RWPE2 (cell line): ENCODE measurements around the gene AKT1.
A peak's percentile ranks its signal among the peaks of the same experiment; 100 is the strongest.
"Not testable (repeated sequence)": the region's sequence is repeated elsewhere in the genome, so short reads cannot be mapped to it uniquely, and the experiment has no call there.

Experiments
- ATAC-seq: fragments of 200-7000 bp; cut with Tn5 transposase; 3 replicates; pipeline ENCODE4 v1.9.1; 2021; ENCODE audit warnings: low read depth
- DNase-seq: peaks from one replicate; pipeline ENCODE4 v3.0.0-alpha.2; 2020; ENCODE audit warnings: low spot score
- H3K27ac ChIP-seq: fragments of 450-650 bp; 2 replicates; pipeline ENCODE4 v1.5.1; 2017; ENCODE audit warnings: mild to moderate bottlenecking; ENCODE audit not compliant: poor library complexity, severe bottlenecking
- H3K27me3 ChIP-seq: fragments of 250-450 bp; sonication (Bioruptor Pico); 2 replicates; pipeline ENCODE4 v1.5.1; 2021; ENCODE audit warnings: mild to moderate bottlenecking, moderate library complexity; ENCODE audit not compliant: insufficient read depth, poor library complexity, severe bottlenecking
- H3K36me3 ChIP-seq: fragments of 250-450 bp; sonication (Bioruptor Pico); 2 replicates; pipeline ENCODE4 v1.5.1; 2020; ENCODE audit warnings: low read depth, mild to moderate bottlenecking, moderate library complexity
- H3K4me1 ChIP-seq: fragments of 250-450 bp; sonication (Bioruptor Pico); 2 replicates; pipeline ENCODE4 v1.5.1; 2021; ENCODE audit warnings: mild to moderate bottlenecking, moderate library complexity; ENCODE audit not compliant: insufficient read depth, poor library complexity, severe bottlenecking
- H3K4me3 ChIP-seq: fragments of 250-450 bp; sonication (Bioruptor Pico); 2 replicates; pipeline ENCODE4 v1.5.1; 2021; ENCODE audit warnings: mild to moderate bottlenecking, moderate library complexity; ENCODE audit not compliant: severe bottlenecking
- H3K9me3 ChIP-seq: fragments of 250-450 bp; sonication (Bioruptor Pico); 2 replicates; pipeline ENCODE4 v1.5.1; 2021; ENCODE audit warnings: mild to moderate bottlenecking, moderate library complexity; ENCODE audit not compliant: severe bottlenecking
- CTCF ChIP-seq: fragments of 450-650 bp; IDR thresholded peaks from one replicate; pipeline ENCODE4 v1.5.1; 2017; ENCODE audit warnings: mild to moderate bottlenecking, moderate library complexity; ENCODE audit not compliant: poor library complexity, severe bottlenecking

The AKT1 gene

GRCh38 chr14:104753528-104754212 lies 41.9 kb downstream of the AKT1 start:
- no peak for ATAC-seq
- H3K27ac ChIP-seq = peak overlapping the region; percentile 55
- DNase-seq = no peak

GRCh38 chr14:104752735-104753527 lies 42.6 kb downstream of the AKT1 start, which contains the start of gene SIVA1:
Gene SIVA1 (plus strand): TSS chr14:104753147. CDS start chr14:104753202, 55 bp downstream.
- DNase-seq = peak; percentile 100
- ATAC-seq = peak; percentile 86

More at GRCh38 chr14:104753528-104754212, 41.9 kb downstream of the AKT1 start:
- peaks cover 40% of the 10 kb centered on the region for H3K36me3 ChIP-seq
- peak overlapping the region; percentile 81 for H3K4me3 ChIP-seq
- no peak for TF ChIP-seq CTCF
- no peaks in the 10 kb centered on the region for H3K27me3 ChIP-seq
- H3K4me1 ChIP-seq = peaks cover 22% of the 10 kb centered on the region
- H3K9me3 ChIP-seq = no peaks in the 10 kb centered on the region

GRCh38 chr14:104752423-104752734 lies 43.2 kb downstream of the AKT1 start:
- Histone ChIP-seq H3K4me3 (peak overlapping the region; percentile 81), H3K27me3 (no peaks in the 10 kb centered on the region), H3K27ac (peak overlapping the region; percentile 55), H3K4me1 (peaks cover 28% of the 10 kb centered on the region), H3K9me3 (no peaks in the 10 kb centered on the region), H3K36me3 (peaks cover 29% of the 10 kb centered on the region)
- DNase-seq (no peak), ATAC-seq (peak; percentile 84)
- TF ChIP-seq CTCF = peak; percentile 27

More at GRCh38 chr14:104752735-104753527, 42.6 kb downstream of the AKT1 start, which contains the start of gene SIVA1:
- TF ChIP-seq CTCF = no peak
- no peaks in the 10 kb centered on the region for H3K27me3 ChIP-seq
- H3K9me3 ChIP-seq = no peaks in the 10 kb centered on the region
- H3K4me3 ChIP-seq = peak within 1 kb of the TSS; percentile 81
- peaks cover 24% of the 10 kb centered on the region for H3K4me1 ChIP-seq
- H3K27ac ChIP-seq = peak within 1 kb of the TSS; percentile 55
- H3K36me3 ChIP-seq = peaks cover 32% of the 10 kb centered on the region

- peak; percentile 52 for TF ChIP-seq CTCF
- no peak for DNase-seq
- peak overlapping the region; percentile 81 for H3K4me3 ChIP-seq
- no peaks in the 10 kb centered on the region for H3K9me3 ChIP-seq
- H3K27ac ChIP-seq = peak overlapping the region; percentile 55
- H3K27me3 ChIP-seq = no peaks in the 10 kb centered on the region
- H3K4me1 ChIP-seq = peaks cover 34% of the 10 kb centered on the region
- no peak; the same call in 2 of the 3 replicates for ATAC-seq
- H3K36me3 ChIP-seq = peaks cover 26% of the 10 kb centered on the region
These were observed 43.8 kb downstream of the AKT1 start for GRCh38 chr14:104751539-104752422.

- H3K4me1 ChIP-seq = peaks cover 38% of the 10 kb centered on the region
- H3K4me3 ChIP-seq, ATAC-seq, DNase-seq, H3K9me3 ChIP-seq, H3K27me3 ChIP-seq: not testable (repeated sequence)
- H3K27ac ChIP-seq = peak overlapping the region; percentile 54
- H3K36me3 ChIP-seq = peaks cover 15% of the 10 kb centered on the region
These were observed 44.8 kb downstream of the AKT1 start for GRCh38 chr14:104750753-104751057.
